ENCODE data around the gene POU2F3.

DNA sequence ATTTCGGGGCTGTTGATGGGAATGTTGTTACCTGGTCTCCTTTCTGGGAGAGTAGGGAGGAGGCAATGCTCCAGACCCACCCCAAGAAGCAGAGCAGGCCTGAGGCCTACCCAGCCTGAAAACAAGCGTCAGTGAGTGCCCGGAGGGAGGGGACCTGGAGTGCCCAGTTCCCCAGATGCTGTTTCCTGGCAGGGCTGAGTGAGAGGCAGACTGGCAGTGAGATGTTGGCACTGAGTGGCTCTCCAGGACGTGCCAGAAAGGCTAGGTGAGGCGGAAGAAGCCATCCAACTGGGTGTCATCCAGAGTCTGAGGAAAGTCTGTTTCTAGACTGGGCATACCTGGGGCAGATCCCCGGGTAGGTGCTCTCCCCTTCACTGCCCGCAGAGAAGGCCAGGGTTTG, 1.3 kb downstream of the POU2F3 start:
- TF ChIP-seq, protein P1, sequence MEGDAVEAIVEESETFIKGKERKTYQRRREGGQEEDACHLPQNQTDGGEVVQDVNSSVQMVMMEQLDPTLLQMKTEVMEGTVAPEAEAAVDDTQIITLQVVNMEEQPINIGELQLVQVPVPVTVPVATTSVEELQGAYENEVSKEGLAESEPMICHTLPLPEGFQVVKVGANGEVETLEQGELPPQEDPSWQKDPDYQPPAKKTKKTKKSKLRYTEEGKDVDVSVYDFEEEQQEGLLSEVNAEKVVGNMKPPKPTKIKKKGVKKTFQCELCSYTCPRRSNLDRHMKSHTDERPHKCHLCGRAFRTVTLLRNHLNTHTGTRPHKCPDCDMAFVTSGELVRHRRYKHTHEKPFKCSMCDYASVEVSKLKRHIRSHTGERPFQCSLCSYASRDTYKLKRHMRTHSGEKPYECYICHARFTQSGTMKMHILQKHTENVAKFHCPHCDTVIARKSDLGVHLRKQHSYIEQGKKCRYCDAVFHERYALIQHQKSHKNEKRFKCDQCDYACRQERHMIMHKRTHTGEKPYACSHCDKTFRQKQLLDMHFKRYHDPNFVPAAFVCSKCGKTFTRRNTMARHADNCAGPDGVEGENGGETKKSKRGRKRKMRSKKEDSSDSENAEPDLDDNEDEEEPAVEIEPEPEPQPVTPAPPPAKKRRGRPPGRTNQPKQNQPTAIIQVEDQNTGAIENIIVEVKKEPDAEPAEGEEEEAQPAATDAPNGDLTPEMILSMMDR (conservative IDR thresholded peaks at IDR 0.05; ENCODE audit: low read depth, low read length) = no peak
- TF ChIP-seq SMC3 (IDR thresholded peaks at IDR 0.05; ENCODE audit: low read depth, low read length) = no peak
- TF ChIP-seq POLR2A (IDR thresholded peaks at IDR 0.05; ENCODE audit: low read depth, low read length) = no peak
- TF ChIP-seq FOS (IDR thresholded peaks at IDR 0.05; ENCODE audit: low read depth, low read length) = no peak
- TF ChIP-seq MAZ (IDR thresholded peaks at IDR 0.05; ENCODE audit: borderline replicate concordance, low read depth, low read length) = no peak
- no peak for TF ChIP-seq CEBPB (IDR thresholded peaks at IDR 0.05; ENCODE audit: low read depth, low read length)
- TF ChIP-seq, protein P2, sequence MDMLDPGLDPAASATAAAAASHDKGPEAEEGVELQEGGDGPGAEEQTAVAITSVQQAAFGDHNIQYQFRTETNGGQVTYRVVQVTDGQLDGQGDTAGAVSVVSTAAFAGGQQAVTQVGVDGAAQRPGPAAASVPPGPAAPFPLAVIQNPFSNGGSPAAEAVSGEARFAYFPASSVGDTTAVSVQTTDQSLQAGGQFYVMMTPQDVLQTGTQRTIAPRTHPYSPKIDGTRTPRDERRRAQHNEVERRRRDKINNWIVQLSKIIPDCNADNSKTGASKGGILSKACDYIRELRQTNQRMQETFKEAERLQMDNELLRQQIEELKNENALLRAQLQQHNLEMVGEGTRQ (IDR thresholded peaks at IDR 0.05; ENCODE audit: low read depth, low read length) = no peak
- TF ChIP-seq RFX5 (IDR thresholded peaks at IDR 0.05; ENCODE audit: low read depth, low read length) = no peak
- TF ChIP-seq NFE2L2 (IDR thresholded peaks at IDR 0.05; ENCODE audit: low read depth, low read length) = no peak
- no peak for TF ChIP-seq MXI1 (IDR thresholded peaks at IDR 0.05; ENCODE audit: borderline replicate concordance, low read depth, low read length)
